ENCODE data around the gene ATL1.

DNA sequence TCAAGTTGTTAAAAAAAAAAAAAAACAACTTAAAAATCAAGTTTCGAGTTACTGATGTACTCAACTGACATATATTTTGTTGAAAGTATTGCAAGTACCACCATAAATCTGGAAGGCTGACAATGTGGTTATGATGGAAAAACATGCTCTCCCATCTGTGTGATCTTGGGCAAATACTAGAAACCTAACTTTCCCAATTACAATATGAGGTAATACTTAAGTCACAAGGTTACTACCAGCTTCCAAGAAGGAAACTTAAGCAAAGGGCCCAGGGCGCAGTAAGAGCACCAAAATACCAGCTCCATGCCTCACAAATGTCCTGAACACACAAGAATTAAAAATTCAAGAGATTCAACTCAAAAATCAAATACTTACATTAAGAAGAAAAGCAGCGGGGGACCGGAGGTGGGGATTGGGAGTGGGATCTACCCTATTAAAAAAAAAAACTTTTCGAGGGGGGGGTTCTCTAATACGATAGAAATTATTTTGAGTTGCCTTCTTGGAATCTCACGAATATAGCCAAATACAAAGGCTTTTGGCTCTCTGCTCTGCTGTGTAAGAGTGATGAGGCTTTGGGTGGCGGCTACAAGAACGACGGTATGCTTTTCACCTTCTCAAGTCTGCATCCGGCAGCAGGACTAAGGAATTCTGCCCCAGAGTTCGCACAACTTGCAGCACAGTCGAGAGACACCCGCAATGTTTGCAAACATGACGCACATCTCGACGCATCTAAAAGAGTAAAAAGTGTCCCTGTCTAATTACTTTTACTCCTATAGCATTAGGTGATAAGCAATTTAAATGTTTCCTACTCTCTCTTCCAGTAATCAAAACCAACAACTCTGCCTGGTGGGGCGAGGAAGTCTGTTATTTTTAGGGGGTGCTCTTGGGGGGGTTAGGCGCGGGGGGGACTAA, 107.1 kb downstream of the ATL1 start:
- no peak for TF ChIP-seq E2F6 (IDR thresholded peaks at IDR 0.05)
- TF ChIP-seq, protein P1, sequence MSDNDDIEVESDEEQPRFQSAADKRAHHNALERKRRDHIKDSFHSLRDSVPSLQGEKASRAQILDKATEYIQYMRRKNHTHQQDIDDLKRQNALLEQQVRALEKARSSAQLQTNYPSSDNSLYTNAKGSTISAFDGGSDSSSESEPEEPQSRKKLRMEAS (IDR thresholded peaks at IDR 0.05), result no peak
- no peak for TF ChIP-seq HDAC6 (IDR thresholded peaks at IDR 0.05; ENCODE audit: low read depth, low read length)
- no peak for TF ChIP-seq TEAD4 (IDR thresholded peaks at IDR 0.05; ENCODE audit: low read depth, low read length)
- TF ChIP-seq, protein P2, sequence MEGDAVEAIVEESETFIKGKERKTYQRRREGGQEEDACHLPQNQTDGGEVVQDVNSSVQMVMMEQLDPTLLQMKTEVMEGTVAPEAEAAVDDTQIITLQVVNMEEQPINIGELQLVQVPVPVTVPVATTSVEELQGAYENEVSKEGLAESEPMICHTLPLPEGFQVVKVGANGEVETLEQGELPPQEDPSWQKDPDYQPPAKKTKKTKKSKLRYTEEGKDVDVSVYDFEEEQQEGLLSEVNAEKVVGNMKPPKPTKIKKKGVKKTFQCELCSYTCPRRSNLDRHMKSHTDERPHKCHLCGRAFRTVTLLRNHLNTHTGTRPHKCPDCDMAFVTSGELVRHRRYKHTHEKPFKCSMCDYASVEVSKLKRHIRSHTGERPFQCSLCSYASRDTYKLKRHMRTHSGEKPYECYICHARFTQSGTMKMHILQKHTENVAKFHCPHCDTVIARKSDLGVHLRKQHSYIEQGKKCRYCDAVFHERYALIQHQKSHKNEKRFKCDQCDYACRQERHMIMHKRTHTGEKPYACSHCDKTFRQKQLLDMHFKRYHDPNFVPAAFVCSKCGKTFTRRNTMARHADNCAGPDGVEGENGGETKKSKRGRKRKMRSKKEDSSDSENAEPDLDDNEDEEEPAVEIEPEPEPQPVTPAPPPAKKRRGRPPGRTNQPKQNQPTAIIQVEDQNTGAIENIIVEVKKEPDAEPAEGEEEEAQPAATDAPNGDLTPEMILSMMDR (IDR thresholded peaks at IDR 0.05; ENCODE audit: control extremely low read depth in 1 of 3, insufficient read depth in 1 of 3, low read depth in 1 of 3, low read length in 3 of 3), result no peak
- TF ChIP-seq POLR2A (IDR thresholded peaks at IDR 0.05; ENCODE audit: control extremely low read depth in 1 of 2, low read depth in 2 of 2, low read length in 2 of 2), result peak in 1 of 2 experiments; percentile 34; a peak in 1 of 3 replicates
- no peak for TF ChIP-seq CBX5 (IDR thresholded peaks at IDR 0.05; ENCODE audit: low read depth, low read length)
- TF ChIP-seq TBP (IDR thresholded peaks at IDR 0.05; ENCODE audit: low read depth, low read length), result no peak
- TF ChIP-seq BRCA1 (IDR thresholded peaks at IDR 0.05; ENCODE audit: low read depth, low read length), result no peak
- TF ChIP-seq CEBPB (IDR thresholded peaks at IDR 0.05; ENCODE audit: low read depth, low read length), result no peak

Data from H1 (cell line).